ENCODE data around the gene KIFC1. TPM values are rescaled to one million over a fixed set of nuclear protein-coding genes. Genes with fewer than 3 reads are reported as not detected.

KIFC1 gene
- total and polyA plus RNA-seq, 9 of the 15 experiments (the other 6 are each of a cell fraction or from before 2014, with no cell fraction given) = 1.3 to 95.2 (median 76.9) TPM

GRCh38 chr6:33454009-33454946 lies 62.7 kb downstream of the KIFC1 start, which contains the start of gene ZBTB9 (continued):
- TF ChIP-seq ELK1 (CRISPR knock-in tag; IDR thresholded peaks at IDR 0.05) (no peak), NCOR1 (IDR thresholded peaks at IDR 0.05) (0 out of 2 replicates have a peak, but pooled peaks have one; percentile 5), RBM34 (IDR thresholded peaks at IDR 0.05; ENCODE audit: borderline replicate concordance, insufficient read depth, low read length) (no peak), GTF3C2 (IDR thresholded peaks at IDR 0.05; ENCODE audit: borderline replicate concordance, extremely low read depth, insufficient read length) (no peak), SMARCB1 (IDR thresholded peaks at IDR 0.05; ENCODE audit: insufficient read length, low read depth) (no peak), ZBTB34 (CRISPR knock-in tag; IDR thresholded peaks at IDR 0.05) (no peak), PPARD (CRISPR knock-in tag; IDR thresholded peaks at IDR 0.05) (no peak), POLR2H (tag; IDR thresholded peaks at IDR 0.05; ENCODE audit: low read depth) (peak; percentile 81; the same call in 1 of the 2 replicates), ZBTB17 (CRISPR knock-in tag; IDR thresholded peaks at IDR 0.05) (0 out of 2 replicates have a peak, but pooled peaks have one; percentile 31), SP1 (CRISPR knock-in tag; IDR thresholded peaks at IDR 0.05) (peak; percentile 97), EP300 (IDR thresholded peaks at IDR 0.05; ENCODE audit: low read length) (peak; percentile 33; the same call in 1 of the 2 replicates), RREB1 (CRISPR knock-in tag; IDR thresholded peaks at IDR 0.05) (peak; percentile 51; the same call in 1 of the 2 replicates), FUS (optimal IDR thresholded peaks at IDR 0.05; ENCODE audit: low read depth, low read length) (no peak), KAT2B (IDR thresholded peaks at IDR 0.05; ENCODE audit: low read depth, low read length) (no peak)
